Measurements from ENCODE around the gene CLTC.

DNA sequence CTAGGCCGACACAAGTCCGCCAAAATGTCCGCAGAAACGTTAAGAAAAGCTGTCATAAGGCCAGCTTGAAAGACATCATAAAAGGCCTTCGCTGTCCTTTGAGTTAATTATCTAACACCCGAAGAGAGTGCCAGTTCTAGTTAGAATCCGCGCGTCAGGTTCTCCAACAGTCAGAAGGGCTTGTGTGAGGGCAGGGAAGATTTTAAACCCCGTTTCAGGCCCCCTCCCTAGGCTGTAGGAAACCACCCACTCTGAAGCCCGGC lies 729 bp upstream of the CLTC start:
- TF ChIP-seq, protein P1, sequence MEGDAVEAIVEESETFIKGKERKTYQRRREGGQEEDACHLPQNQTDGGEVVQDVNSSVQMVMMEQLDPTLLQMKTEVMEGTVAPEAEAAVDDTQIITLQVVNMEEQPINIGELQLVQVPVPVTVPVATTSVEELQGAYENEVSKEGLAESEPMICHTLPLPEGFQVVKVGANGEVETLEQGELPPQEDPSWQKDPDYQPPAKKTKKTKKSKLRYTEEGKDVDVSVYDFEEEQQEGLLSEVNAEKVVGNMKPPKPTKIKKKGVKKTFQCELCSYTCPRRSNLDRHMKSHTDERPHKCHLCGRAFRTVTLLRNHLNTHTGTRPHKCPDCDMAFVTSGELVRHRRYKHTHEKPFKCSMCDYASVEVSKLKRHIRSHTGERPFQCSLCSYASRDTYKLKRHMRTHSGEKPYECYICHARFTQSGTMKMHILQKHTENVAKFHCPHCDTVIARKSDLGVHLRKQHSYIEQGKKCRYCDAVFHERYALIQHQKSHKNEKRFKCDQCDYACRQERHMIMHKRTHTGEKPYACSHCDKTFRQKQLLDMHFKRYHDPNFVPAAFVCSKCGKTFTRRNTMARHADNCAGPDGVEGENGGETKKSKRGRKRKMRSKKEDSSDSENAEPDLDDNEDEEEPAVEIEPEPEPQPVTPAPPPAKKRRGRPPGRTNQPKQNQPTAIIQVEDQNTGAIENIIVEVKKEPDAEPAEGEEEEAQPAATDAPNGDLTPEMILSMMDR (IDR thresholded peaks at IDR 0.05; ENCODE audit: insufficient read depth, low read length), result no peak
- TF ChIP-seq POLR2AphosphoS5 (IDR thresholded peaks at IDR 0.05; ENCODE audit: low read depth) (no peak), GABPA (IDR thresholded peaks at IDR 0.05; ENCODE audit: low read depth) (no peak)
- TF ChIP-seq, protein P2, sequence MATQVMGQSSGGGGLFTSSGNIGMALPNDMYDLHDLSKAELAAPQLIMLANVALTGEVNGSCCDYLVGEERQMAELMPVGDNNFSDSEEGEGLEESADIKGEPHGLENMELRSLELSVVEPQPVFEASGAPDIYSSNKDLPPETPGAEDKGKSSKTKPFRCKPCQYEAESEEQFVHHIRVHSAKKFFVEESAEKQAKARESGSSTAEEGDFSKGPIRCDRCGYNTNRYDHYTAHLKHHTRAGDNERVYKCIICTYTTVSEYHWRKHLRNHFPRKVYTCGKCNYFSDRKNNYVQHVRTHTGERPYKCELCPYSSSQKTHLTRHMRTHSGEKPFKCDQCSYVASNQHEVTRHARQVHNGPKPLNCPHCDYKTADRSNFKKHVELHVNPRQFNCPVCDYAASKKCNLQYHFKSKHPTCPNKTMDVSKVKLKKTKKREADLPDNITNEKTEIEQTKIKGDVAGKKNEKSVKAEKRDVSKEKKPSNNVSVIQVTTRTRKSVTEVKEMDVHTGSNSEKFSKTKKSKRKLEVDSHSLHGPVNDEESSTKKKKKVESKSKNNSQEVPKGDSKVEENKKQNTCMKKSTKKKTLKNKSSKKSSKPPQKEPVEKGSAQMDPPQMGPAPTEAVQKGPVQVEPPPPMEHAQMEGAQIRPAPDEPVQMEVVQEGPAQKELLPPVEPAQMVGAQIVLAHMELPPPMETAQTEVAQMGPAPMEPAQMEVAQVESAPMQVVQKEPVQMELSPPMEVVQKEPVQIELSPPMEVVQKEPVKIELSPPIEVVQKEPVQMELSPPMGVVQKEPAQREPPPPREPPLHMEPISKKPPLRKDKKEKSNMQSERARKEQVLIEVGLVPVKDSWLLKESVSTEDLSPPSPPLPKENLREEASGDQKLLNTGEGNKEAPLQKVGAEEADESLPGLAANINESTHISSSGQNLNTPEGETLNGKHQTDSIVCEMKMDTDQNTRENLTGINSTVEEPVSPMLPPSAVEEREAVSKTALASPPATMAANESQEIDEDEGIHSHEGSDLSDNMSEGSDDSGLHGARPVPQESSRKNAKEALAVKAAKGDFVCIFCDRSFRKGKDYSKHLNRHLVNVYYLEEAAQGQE (IDR thresholded peaks at IDR 0.05; ENCODE audit: insufficient replicate concordance, low read depth), result no peak

Data from HL-60 (cell line).